ENCODE data around the gene BACE2. TPM values are rescaled to one million over a fixed set of nuclear protein-coding genes. Genes with fewer than 3 reads are reported as not detected.

The BACE2 gene
- total RNA-seq, 3 donors from 2014 or later = 37.2 to 115 (median 51.2) TPM

GRCh38 chr21:41316200-41317062 lies 148.5 kb downstream of the BACE2 start, which contains the start of gene FAM3B:
TSS of gene FAM3B (plus strand) at chr21:41316801. CDS start at chr21:41316880, 79 bp downstream.
- H3K4me1 ChIP-seq (ENCODE audit: low read depth) = peaks cover 14% of the 10 kb centered on the region
- TF ChIP-seq CTCF (IDR thresholded peaks at IDR 0.05) = no peak
- DNase-seq (peak in 2 of 3 donors; percentile 18 to 57), ATAC-seq (peak; percentile 61)
- intact Hi-C loops (cut with DNase I, micrococcal nuclease) = no loop called here
- H3K4me3 ChIP-seq = no peak within 1 kb of the TSS
- H3K36me3 ChIP-seq (ENCODE audit: low read depth) = no peaks in the 10 kb centered on the region
- H3K9me3 ChIP-seq = no peaks in the 10 kb centered on the region

DNA sequence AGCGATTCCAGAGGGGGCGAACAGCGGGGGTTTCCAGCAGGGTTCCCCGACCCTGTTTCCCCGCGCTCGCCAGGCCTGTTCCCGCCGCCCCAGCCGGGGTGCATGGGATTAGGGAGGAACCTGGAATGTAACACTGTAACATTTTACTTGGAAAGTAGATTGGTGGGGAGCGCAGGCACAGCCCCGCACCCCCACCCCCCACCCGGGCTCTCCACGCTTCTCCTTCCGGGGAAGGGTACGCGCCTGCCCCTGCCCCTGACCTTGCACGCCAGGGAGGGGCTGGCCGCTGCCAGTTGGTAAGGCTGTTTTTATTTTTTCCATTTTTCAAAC lies 149.1 kb downstream of the BACE2 start:
- no peaks in the 10 kb centered on the region for H3K36me3 ChIP-seq (ENCODE audit: low read depth)
- no peak for TF ChIP-seq CTCF (IDR thresholded peaks at IDR 0.05)
- peaks cover 14% of the 10 kb centered on the region for H3K4me1 ChIP-seq (ENCODE audit: low read depth)
- no peak for DNase-seq
- intact Hi-C loops (cut with DNase I, micrococcal nuclease) = no loop called here
- no peak for ATAC-seq
- H3K4me3 ChIP-seq = no peak overlapping the region
- H3K9me3 ChIP-seq = no peaks in the 10 kb centered on the region

- no peaks in the 10 kb centered on the region for H3K36me3 ChIP-seq (ENCODE audit: low read depth)
- no peak for ATAC-seq
- intact Hi-C loops (cut with DNase I, micrococcal nuclease) = no loop called here
- H3K4me3 ChIP-seq = no peak overlapping the region
- no peak for TF ChIP-seq CTCF (IDR thresholded peaks at IDR 0.05)
- no peaks in the 10 kb centered on the region for H3K9me3 ChIP-seq
- DNase-seq = no peak
- H3K4me1 ChIP-seq (ENCODE audit: low read depth) = peaks cover 14% of the 10 kb centered on the region
Measured at GRCh38 chr21:41317458-41317857, 149.5 kb downstream of the BACE2 start.

GRCh38 chr21:41318218-41318617 lies 150.3 kb downstream of the BACE2 start:
- no peaks in the 10 kb centered on the region for H3K36me3 ChIP-seq (ENCODE audit: low read depth)
- intact Hi-C loops (cut with DNase I, micrococcal nuclease) = no loop called here
- no peak overlapping the region for H3K4me3 ChIP-seq
- DNase-seq (no peak), ATAC-seq (no peak)
- H3K9me3 ChIP-seq = no peaks in the 10 kb centered on the region
- H3K4me1 ChIP-seq (ENCODE audit: low read depth) = peaks cover 14% of the 10 kb centered on the region
- TF ChIP-seq CTCF (IDR thresholded peaks at IDR 0.05) = no peak

- Histone ChIP-seq H3K4me3 (no peak overlapping the region), H3K9me3 (no peaks in the 10 kb centered on the region), H3K4me1 (ENCODE audit: low read depth) (peaks cover 14% of the 10 kb centered on the region), H3K36me3 (ENCODE audit: low read depth) (no peaks in the 10 kb centered on the region)
- intact Hi-C loops (cut with DNase I, micrococcal nuclease) = no loop called here
- ATAC-seq (peak; percentile 81), DNase-seq (peak in 1 of 3 donors; percentile 20)
- TF ChIP-seq CTCF (IDR thresholded peaks at IDR 0.05) = no peak
Measured at GRCh38 chr21:41319273-41319672, 151.3 kb downstream of the BACE2 start.

All from mucosa of descending colon (tissue), 3 donors.